Endothelial cell of umbilical vein (primary cell): ENCODE measurements around the gene THBS4.

Experiments
- CTCF ChIP-seq, 2 donors: IDR thresholded peaks; 1 replicate in 1 of 2; 2 replicates in 1 of 2; pipeline ENCODE4 v1.5.1; 2011; ENCODE audit warnings: low read length in 2 of 2, mild to moderate bottlenecking in 2 of 2, moderate library complexity in 2 of 2, control low read depth in 1 of 2, inconsistent platforms in 1 of 2, low read depth in 1 of 2; ENCODE audit not compliant: insufficient read depth in 1 of 2; ENCODE audit errors: extremely low read depth in 1 of 2
- POLR2A ChIP-seq: IDR thresholded peaks from 2 replicates; pipeline ENCODE4 v1.6.1; 2012; ENCODE audit warnings: low read depth, mild to moderate bottlenecking, control low read depth, low read length
- POLR2AphosphoS5 ChIP-seq: IDR thresholded peaks from 2 replicates; pipeline ENCODE4 v1.6.1; 2012; ENCODE audit warnings: low read depth, mild to moderate bottlenecking, control low read depth, low read length, moderate library complexity; ENCODE audit not compliant: insufficient read depth

- no peak for TF ChIP-seq POLR2AphosphoS5
- no peak for TF ChIP-seq CTCF (IDR thresholded peaks at IDR 0.05; ENCODE audit: extremely low read depth in 1 of 2, insufficient read depth in 1 of 2, low read depth in 1 of 2, low read length in 2 of 2)
- no peak for TF ChIP-seq POLR2A
These were observed 35.3 kb downstream of the THBS4 start for GRCh38 chr5:80070338-80071056.
